ENCODE measurements around the gene MGA. TPM values are rescaled to one million over a fixed set of nuclear protein-coding genes. Genes with fewer than 3 reads are reported as not detected.

Gene MGA
- total RNA-seq, 1 experiment from 2014 or later = 35.9 TPM

- TF ChIP-seq ZNF425 (CRISPR knock-in tag; conservative IDR thresholded peaks at IDR 0.05) (no peak), CREM (CRISPR knock-in tag; IDR thresholded peaks at IDR 0.05) (0 out of 2 replicates have a peak, but pooled peaks have one; percentile 52), NR2C2 (CRISPR knock-in tag; IDR thresholded peaks at IDR 0.05) (no peak), NR3C1 (CRISPR knock-in tag; conservative IDR thresholded peaks at IDR 0.05; ENCODE audit: low read depth) (0 out of 2 replicates have a peak, but pooled peaks have one; percentile 77), ZNF121 (CRISPR knock-in tag; IDR thresholded peaks at IDR 0.05) (no peak), NFE2L1 (CRISPR knock-in tag; IDR thresholded peaks at IDR 0.05) (peak; percentile 63), ZSCAN18 (CRISPR knock-in tag; IDR thresholded peaks at IDR 0.05) (no peak), ZNF416 (CRISPR knock-in tag; IDR thresholded peaks at IDR 0.05) (peak; percentile 5; the same call in 1 of the 2 replicates), ERG (CRISPR knock-in tag; IDR thresholded peaks at IDR 0.05) (no peak), GABPB1 (CRISPR knock-in tag; IDR thresholded peaks at IDR 0.05) (peak; percentile 77), E2F1 (CRISPR knock-in tag; IDR thresholded peaks at IDR 0.05) (no peak), ZNF671 (CRISPR knock-in tag; IDR thresholded peaks at IDR 0.05) (no peak), ZNF423 (CRISPR knock-in tag; IDR thresholded peaks at IDR 0.05) (peak; percentile 56; the same call in 1 of the 2 replicates), RELA (CRISPR knock-in tag; IDR thresholded peaks at IDR 0.05; ENCODE audit: borderline replicate concordance) (0 out of 2 replicates have a peak, but pooled peaks have one; percentile 48), FOXP1 (CRISPR knock-in tag; IDR thresholded peaks at IDR 0.05; ENCODE audit: borderline replicate concordance) (peak; percentile 71), E2F4 (CRISPR knock-in tag; IDR thresholded peaks at IDR 0.05; ENCODE audit: borderline replicate concordance, low read depth) (no peak), SMAD3 (CRISPR knock-in tag; IDR thresholded peaks at IDR 0.05; ENCODE audit: borderline replicate concordance) (no peak; the same call in 1 of the 2 replicates), ZNF512 (CRISPR knock-in tag; IDR thresholded peaks at IDR 0.05; ENCODE audit: borderline replicate concordance) (no peak), ESRRA (CRISPR knock-in tag; IDR thresholded peaks at IDR 0.05; ENCODE audit: borderline replicate concordance) (0 out of 2 replicates have a peak, but pooled peaks have one; percentile 40), IRF1 (CRISPR knock-in tag; IDR thresholded peaks at IDR 0.05) (no peak), CTCF (IDR thresholded peaks at IDR 0.05) (0 out of 2 replicates have a peak, but pooled peaks have one; percentile 37), CBFB (CRISPR knock-in tag; IDR thresholded peaks at IDR 0.05; ENCODE audit: low read depth) (0 out of 2 replicates have a peak, but pooled peaks have one; percentile 62), USF2 (CRISPR knock-in tag; IDR thresholded peaks at IDR 0.05) (no peak)
These were observed 114.1 kb downstream of the MGA start, which contains the start of gene MAPKBP1 (continued) for GRCh38 chr15:41774062-41774881.

Data from WTC11 (cell line).